Stromal cell of bone marrow (primary cell): ENCODE results near the gene PRMT3.
"Not testable (repeated sequence)": the region's sequence is repeated elsewhere in the genome, so short reads cannot be mapped to it uniquely, and the experiment has no call there.

Experiments
- DNase-seq: peaks from one replicate; pipeline ENCODE4 v3.0.0-alpha.2; 2012; ENCODE audit warnings: low read depth

PRMT3 gene

DNA sequence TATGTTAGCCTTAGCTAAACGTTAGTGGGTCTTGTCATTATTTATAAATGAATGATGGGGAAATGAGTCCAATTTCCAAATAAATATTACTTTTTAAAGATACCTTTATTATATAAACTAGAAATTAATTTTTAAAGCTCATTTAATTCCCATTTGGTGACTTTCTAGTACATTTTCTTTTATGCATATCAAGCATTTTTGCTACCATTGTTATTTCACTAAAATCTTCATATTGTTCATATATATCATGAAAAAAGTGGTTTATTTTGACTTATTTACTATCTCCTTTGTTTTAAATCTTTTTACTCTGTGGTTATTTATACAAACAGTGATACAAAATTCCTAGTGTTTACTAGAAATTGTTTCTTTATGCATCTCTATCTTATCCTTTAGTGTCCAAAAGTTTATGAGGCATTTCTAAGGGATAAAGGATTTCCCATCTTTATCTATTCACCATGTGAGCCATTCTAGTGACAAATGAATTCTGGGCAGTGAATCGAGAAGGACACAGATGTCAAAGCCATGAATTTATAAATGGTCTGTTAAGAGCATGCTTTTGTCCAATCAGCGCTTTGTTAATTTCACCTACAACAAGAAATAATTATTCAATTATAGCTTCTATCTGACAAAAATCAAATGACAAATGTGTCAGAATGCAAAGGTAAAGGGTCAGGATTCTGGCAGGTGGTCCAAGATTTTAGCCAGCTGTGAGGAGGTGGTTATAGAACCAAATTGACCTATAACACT lies 70.6 kb downstream of the PRMT3 start:
- DNase-seq: no peak

DNA sequence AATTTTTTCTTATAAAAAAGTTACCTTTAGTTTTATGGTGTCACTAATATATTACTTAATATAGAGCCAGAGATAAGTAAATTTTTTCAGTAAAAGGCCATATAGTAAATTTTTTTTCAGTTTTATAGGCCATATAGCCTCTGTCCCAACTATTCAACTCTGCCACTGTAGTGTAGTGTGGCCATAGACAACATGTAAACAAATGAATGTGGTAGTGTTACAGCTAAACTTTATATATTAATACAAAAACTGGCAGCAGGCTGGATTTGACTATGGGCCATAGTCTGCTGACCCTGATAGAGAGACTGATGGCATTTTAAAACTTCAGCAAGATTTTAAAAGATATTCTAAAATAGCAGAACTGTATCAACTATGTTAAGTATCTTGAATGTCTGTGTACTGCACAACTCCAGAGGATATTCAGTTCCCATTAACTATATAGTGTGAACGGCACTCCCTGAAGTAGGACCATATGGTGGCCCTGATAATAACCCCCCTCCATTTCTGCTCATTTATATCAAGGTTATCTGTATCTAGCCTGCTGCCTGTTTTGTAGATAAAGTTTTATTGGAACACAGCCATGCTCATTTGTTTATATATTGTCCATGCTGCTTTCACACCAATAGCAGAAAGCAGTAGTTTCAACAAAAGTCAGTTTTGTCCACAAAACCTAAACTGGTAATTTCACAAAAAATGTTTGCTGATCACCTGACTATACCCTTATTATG lies 71.6 kb downstream of the PRMT3 start:
- no peak for DNase-seq

DNA sequence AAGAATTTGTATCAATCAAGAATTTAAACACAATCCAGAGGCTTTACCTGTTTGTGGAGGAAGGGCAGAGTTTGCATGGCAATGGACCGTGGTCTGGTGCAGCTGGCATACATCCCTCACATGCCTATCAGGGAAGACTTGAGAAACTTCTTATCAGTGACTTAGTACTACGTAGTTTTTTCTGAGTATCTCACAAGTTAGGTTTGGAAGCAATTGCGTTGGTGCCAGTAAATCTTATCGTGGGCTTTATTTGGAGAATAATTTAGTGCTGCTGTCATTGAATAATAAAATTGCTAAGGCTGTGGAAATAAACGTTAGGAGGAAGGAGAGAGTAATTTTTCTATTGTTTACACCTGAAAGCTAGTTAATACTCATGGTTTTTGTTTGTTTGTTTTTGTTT lies 72.3 kb downstream of the PRMT3 start:
- DNase-seq: no peak

DNA sequence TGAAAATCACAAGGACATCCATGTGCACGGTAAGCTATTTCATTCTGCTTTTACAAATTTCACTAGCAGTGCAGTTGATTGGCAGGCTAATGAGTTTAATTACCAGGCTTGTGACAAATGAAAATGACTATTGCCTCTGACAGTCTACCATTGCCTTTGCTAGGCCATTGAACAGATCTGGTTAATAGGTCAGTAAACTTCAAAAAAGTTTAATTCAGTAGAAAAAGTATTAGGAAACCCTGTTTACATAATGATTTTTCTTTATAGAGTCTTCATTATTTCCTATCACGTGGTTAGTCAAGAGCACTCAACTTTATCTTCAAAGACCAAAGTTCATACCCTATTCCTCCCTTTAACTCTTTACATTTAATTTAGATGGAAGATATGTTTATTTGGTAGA lies 77.0 kb downstream of the PRMT3 start:
- DNase-seq: no peak

DNA sequence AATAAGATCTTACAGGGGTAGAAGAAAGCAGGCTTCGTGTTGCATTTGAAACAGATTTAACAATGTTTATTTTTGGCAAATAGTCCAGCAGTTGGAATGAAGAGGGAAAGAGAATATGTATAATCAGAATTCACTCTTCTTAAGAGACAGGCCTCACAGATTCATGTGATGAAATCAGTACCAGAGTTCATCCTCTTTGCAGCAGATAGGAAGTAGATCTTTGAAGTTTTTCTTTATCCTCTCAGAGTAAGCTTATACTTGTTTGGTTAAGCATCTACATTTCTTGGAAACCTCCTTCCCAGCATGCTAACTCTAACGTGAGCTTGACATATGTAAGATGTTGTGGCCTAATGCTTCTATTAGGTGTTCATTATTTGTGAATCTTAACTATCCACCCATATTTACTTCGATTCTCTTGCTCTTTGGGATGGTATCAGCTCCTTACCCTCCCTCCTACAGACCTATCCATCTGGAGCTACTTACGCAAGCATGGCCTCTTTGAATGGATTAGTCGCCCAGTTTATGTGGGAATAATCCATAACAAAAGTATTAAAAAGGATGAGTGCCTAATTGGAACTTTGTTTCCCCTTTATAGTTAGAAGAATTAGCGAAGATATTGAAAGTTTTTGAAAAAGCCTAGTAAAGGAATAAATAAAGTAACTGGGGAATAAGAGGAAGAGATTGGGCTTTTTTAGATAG lies 80.1 kb downstream of the PRMT3 start:
- DNase-seq: no peak

DNA sequence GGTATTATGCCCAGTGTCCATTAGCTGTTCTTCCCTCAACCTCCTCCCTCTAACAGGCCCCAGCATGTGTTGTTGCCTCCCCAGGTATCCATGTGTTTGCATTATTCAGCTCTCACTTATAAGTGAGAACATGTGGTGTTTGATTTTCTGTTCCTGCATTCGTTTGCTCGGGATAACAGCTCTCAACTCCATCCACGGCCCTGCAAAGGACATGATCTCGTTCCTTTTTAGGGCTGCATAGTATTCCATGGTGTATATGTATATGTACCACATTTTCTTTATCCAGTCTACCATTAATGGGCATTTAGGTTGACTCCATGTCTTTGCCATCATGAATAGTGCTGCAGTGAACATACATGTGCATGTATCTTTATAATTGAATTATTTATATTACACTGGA lies 82.8 kb downstream of the PRMT3 start:
- DNase-seq: no peak

DNA sequence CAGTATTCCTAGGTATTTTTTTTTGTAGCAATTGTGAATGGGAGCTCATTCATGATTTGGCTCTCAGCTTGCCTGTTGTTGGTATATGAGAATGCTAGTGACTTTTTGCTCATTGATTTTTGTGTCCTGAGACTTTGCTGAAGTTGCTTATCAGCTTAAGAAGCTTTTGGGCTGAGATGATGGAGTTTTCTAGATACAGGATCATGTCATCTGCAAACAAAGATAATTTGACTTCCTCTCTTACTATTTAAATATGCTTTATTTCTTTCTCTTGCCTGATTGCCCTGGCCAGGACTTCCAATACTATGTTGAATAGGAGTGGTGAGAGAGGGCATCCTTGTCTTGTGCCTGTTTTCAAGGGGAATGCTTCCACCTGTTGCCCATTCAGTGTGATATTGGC lies 84.4 kb downstream of the PRMT3 start:
- not testable (repeated sequence) for DNase-seq

DNA sequence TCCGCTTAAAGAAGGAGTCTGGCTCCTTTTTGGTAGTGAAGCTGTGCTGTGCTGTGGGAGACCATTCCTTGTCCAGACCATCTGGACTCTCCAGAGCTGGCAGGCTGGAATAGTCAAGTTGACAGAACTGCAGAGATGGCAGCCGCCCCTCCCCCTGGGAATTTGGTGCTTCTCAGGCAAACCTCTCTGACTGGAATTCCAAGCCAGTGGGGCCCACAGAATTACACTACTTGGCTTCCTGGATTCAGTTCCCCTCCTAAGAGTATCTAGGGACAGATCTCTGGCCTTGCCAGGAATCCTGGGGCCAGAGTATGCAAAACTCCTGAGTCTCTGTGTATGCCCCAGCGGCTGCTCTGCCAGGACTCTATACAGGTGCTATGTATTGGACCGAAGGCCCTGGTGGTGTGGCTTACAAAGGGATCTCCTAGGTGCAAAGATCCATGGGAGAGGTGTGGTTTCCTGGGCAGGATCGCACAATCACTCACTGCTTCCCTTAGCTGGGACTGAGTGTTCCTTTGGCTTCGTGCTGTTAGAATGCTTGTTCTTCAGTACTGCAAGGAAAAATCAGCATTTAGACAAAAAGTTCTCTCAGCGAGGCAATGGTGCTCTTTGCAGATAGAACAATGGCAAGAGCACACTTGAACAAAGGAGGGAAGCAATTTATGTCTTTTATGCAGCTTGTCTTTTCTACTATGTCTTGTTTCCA lies 86.8 kb downstream of the PRMT3 start:
- no peak for DNase-seq

DNA sequence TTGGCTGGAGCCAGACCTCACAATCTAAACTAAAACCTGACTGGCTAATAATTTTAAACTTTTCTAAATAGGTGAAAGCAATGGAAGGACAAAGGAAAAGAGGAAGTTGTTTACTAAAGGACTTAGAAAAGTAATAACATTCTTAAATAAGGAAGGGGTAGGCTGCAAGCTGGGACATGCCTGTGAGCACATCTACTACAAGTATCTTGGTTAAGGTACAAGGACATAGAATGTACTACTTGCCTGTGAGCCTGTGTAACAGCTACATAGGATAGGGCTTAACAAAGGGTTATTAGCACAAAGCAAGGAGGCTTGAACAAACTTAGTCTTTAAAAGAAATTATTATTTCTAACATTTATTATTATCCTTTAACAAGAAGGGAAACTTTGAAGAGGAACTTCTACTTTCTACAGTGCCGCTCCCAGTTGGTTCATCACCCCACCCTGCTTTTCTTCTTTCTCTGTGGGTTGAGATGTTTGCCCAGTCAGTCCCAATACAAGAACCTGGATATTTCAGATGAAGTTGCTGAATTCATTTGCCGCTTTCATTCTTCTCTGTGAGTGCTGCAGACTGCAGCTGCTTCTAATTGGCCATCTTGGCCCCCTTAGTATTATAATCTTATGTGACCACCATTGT lies 87.5 kb downstream of the PRMT3 start:
- DNase-seq: no peak

DNA sequence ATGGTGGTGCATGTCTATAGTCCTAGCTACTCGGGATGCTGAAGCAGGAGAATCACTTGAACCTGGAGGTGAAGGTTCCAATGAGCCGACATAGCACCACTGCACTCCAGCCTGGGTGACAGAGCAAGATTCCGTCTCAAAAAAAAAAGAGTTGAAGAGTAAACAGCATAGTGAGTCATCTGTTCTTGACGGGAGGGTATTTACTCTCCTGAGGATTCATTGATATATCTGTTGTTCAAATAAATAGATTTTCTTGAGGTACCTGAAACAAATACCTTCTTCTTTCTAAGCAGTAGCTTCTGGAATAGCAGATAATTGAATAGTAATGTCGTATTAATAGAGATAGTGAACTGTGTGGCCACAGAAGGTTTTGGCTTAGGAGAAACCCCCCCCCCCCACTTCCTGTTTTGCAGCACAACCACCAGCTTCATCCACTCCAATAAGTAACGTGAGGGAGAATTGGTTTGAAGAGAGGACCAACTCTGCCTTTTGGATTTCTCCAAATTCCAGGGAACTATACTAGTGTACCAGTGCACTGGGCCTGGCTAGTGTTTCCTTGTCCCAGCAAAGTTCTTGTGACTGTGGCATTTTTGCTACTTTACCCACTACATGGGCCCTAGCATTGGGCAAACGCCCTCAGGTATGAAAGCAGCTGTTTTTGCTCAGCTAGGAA lies 90.0 kb downstream of the PRMT3 start:
- DNase-seq: no peak

DNA sequence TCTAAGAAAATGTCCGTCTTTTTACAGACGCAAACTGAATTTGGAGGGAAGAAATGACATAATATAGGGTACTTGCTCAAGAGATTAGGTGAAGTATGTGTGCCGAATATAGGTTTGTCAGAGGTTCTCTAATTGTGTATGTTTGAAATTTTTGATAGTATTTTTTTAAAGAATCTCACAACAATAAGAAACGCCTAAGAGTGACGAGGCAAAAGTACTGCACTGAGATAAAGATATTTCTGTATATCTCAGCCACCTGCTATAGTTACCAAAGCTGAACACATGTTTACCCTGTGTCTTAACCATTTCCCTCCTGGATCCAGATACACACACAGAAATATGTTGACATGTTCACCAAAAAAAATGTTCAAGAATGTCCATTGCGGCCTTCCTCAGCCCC lies 92.0 kb downstream of the PRMT3 start:
- DNase-seq: no peak

DNA sequence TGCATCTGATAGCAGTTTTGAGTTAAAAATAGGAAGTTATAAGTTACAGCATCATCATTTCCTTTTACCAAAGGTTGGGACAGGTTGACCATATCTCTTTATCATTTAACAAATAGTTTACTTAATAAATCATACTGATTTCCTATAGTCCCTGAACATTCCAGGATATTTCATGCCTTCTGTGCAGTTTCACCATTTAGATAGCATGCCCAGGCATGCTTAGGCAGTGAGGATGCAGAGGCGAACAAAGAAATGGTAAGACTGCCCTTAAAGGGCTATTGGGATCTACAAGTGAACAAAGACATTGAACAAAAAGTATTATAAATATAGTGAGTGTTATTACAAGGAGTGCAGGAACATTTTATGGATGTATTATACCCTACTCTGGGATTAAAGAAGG lies 96.4 kb downstream of the PRMT3 start:
- no peak for DNase-seq

DNA sequence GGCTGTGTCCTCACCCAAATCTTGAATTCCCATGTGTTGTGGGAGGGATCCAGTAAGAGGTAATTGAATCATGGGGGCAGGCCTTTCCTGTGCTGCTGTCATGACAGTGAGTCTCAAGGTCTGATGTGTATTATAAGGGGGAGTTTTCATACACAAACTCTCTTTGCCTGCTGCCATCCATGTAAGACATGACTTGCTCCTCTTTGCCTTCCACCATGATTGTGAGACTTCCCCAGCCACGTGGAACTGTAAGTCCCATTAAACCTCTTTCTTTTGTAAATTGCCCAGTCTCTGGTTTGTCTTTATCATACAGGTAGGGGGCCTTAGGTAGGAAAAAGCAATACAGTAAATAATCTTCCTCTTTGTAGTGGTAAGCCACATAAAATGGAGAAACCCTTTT lies 96.9 kb downstream of the PRMT3 start:
- DNase-seq: not testable (repeated sequence)

DNA sequence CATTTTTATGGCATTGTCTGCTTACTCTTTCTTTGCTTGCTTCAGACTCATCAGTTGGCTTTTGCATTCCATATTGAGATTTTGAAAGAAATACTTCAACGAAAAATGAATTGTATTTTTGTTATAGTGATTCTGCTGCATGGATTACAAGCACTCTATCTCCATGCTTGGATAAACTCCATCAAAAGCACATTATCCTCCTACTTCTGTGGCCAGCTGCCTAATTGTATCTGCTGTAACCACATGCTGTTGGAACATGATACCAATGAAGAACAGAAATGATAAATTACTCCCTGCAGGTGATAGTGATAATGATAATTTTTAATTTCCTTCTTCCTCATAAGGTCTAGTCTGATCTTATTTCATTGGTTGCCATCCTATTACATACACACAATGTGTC lies 100.8 kb downstream of the PRMT3 start:
- DNase-seq: no peak

DNA sequence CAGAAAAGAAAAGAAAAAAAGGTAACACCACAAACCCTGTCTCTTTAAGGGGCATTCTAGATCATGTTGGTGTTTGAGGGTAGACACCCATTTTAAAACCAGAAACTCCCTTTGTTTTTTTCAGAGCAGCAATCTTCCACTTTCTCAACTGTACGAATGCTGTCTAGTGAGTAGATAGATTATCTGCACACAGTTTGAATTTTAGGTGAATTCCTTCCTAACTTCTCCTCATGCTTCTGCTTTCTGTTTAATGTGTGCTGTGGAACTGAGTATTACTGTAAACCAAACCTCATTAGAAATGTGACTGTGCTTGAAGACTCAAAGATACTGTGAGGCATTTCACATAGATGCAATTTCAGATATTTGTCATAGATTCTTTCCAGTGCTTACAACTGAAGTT lies 102.4 kb downstream of the PRMT3 start:
- DNase-seq: no peak

DNA sequence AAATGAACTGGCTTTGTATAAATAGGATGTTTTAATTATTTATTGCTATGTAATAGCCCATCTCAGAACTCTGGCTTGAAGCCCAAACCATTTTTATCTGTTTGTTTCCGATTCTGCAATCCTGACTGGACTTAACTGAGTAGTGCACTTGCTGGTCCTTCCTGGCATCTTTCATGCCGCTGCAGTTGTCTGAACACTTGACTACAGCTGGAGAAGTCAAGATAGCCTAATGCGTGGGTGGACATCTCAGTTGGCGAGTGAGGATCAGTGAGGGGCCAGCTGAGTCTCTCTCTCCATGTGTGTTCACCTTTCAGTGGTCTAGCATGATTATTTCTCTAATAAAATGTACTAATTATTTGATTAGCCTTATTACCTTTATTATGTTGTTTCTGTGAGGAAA lies 105.8 kb downstream of the PRMT3 start:
- DNase-seq: no peak

DNA sequence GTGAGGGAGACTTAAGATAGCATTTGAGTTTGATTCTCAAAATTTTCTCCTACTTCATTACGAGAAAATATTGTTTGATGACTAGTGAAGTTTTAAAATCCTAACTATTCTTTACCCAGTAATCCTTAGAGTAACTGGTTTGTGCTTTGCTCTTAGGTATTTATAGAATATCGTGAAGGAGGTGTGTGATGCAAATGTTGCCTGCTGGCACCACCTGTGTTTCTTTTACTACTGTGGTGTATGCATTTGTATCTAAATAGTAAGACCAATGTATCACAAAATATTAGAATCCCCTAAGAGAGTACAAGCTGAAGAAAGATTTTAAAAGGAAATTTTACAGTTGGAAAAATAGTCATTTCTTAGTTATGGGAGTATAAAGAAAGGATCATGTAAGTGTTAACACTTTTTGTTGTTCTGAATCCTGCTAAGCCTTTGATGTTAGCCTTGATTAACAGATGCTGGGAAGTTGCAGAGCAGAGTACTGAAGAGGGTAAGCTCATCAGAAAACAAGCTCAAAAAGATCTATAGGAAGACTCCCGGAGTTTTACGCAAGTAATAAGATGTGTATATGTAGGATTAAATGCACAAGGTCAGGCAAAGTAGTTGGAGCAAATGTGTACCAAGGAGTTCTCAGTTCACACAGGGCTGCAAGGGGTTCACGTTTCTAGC lies 109.7 kb downstream of the PRMT3 start:
- no peak for DNase-seq

DNA sequence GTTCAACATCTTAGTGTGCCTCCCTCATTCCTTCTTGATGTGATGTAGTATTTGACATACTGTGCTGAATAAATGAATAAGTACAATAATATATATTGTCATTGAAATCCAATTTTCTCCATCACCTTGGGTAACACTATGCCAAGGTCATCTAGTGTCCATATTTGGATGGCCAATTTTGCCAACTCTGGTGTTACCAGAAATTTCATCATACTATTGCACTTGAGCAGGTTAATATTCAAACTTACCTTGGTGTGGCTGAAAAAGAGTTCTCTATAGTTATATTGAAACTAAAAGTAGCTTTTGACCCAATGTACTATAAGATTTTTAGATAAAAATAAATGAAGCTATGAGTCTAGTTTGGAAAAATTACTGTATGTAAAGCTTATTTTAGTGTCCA lies 113.7 kb downstream of the PRMT3 start:
- no peak for DNase-seq

DNA sequence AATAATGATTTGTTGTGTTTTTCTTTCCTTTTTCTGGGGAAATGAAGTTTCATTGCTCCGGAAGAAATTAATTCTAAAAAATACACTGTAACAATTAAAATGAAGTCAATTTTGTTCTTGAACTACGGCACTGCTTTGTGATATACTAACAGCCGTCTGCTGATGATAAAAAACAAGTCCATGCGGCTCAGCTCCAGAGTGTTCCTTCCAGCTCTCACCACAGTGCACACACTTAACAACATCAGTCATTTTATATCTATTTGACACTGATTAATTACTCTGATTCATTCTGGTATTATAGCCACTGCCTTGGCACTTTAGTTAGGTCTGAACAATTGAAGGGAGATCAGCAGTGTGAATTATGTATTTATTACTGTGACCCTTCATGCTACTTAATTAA lies 114.5 kb downstream of the PRMT3 start:
- DNase-seq: no peak

DNA sequence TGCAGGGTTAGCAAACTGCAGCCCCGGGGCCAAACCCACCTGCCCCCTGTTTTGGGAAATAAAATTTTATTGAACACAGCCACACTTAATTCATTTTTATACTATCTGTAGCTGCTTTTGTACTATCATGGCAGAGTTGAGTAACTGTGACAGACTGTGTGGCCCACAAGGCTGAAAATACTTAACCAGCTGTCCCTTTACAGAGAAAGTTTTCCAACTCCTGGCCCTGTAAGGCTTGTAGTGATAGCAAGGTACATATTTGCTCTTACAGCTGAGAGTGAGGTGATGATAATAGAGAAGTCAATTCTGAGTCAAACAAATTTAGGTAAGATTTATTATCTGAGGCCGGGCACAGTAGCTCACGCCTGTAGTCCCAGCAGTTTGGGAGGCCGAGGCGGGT lies 124.5 kb downstream of the PRMT3 start:
- no peak for DNase-seq

DNA sequence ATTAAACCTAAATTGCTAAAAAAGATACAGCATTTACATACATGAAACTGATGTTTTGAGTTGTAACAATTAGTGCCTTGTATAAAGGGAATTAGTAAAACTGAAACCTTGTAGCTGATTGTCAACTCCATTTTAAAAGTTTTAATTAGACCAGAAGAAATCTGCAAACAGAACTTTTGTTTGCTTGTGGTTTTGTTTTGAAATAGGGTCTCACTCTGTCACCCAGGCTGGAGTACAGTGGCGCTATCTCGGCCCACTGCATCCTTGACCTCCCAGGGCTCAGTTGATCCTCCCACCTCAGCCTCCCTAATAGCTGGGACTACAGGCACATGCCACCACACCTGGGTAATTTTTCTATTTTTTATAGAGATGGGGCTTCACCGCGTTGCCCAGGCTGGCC lies 125.4 kb downstream of the PRMT3 start:
- no peak for DNase-seq
